ENCODE results near the gene VAMP5.

GRCh38 chr2:85582492-85582891 lies 1.7 kb upstream of the VAMP5 start:
- no peak for TF ChIP-seq CTCF (IDR thresholded peaks at IDR 0.05 in 2 of 3, conservative IDR thresholded peaks at IDR 0.05 in 1 of 3; ENCODE audit: borderline replicate concordance in 1 of 3, insufficient read depth in 1 of 3, low read depth in 2 of 3, low read length in 2 of 3)
- TF ChIP-seq SP1 (IDR thresholded peaks at IDR 0.05; ENCODE audit: low read depth) = no peak
- TF ChIP-seq REST (IDR thresholded peaks at IDR 0.05; ENCODE audit: low read depth) = no peak
- no peak for TF ChIP-seq POLR2AphosphoS5 (IDR thresholded peaks at IDR 0.05; ENCODE audit: low read depth, low read length)

Measured in HCT116 (cell line).